GM11168 (cell line): ENCODE measurements around the gene MRPS33.
"Not testable (repeated sequence)": the region's sequence is repeated elsewhere in the genome, so short reads cannot be mapped to it uniquely, and the experiment has no call there.

Source experiments
- in situ Hi-C: fragments of 300-500 bp; cut with MboI; formaldehyde crosslinking; loops from one replicate; pipeline ENCODE4 v1.12.0; 2022; ENCODE audit warnings: low sequenced_read_pairs; ENCODE audit not compliant: unreplicated experiment

Gene MRPS33

GRCh38 chr7:141014524-141015395 is at the start of gene MRPS33:
Gene MRPS33 (minus strand): TSS chr7:141014952. CDS start chr7:141010633, 4,319 bp downstream.
- in situ Hi-C loops = no loop called here

GRCh38 chr7:141057788-141058187 is 43.0 kb upstream of the MRPS33 start:
- in situ Hi-C loops = no loop called here

- in situ Hi-C loops = no loop called here
Measured at GRCh38 chr7:141055146-141055545, 40.4 kb upstream of the MRPS33 start.

GRCh38 chr7:141053626-141054025 is 38.9 kb upstream of the MRPS33 start:
- in situ Hi-C loops = no loop called here

- in situ Hi-C loops = no loop called here
Measured at GRCh38 chr7:141045842-141046620, 31.3 kb upstream of the MRPS33 start.

- in situ Hi-C loops = no loop called here
Measured at GRCh38 chr7:141045126-141045841, 30.5 kb upstream of the MRPS33 start.

- in situ Hi-C loops = no loop called here
Measured at GRCh38 chr7:141043616-141044015, 28.9 kb upstream of the MRPS33 start.

- in situ Hi-C loops = no loop called here
Measured at GRCh38 chr7:141042222-141043193, 27.8 kb upstream of the MRPS33 start.

- in situ Hi-C loops = no loop called here
Measured at GRCh38 chr7:141039376-141039775, 24.6 kb upstream of the MRPS33 start.

GRCh38 chr7:141038100-141038499 is 23.3 kb upstream of the MRPS33 start:
- in situ Hi-C loops = not testable (repeated sequence)

- in situ Hi-C loops = not testable (repeated sequence)
Measured at GRCh38 chr7:141032539-141033323, 18.0 kb upstream of the MRPS33 start.

GRCh38 chr7:141028767-141029166 is 14.0 kb upstream of the MRPS33 start:
- in situ Hi-C loops = no loop called here

GRCh38 chr7:141027043-141027442 is 12.3 kb upstream of the MRPS33 start:
- in situ Hi-C loops = no loop called here

- in situ Hi-C loops = no loop called here
Measured at GRCh38 chr7:141024668-141025067, 9.9 kb upstream of the MRPS33 start.

GRCh38 chr7:141023295-141023694 is 8.5 kb upstream of the MRPS33 start:
- in situ Hi-C loops = no loop called here

GRCh38 chr7:141017555-141017954 is 2.8 kb upstream of the MRPS33 start:
- in situ Hi-C loops = no loop called here

- in situ Hi-C loops = no loop called here
Measured at GRCh38 chr7:141016349-141016748, 1.6 kb upstream of the MRPS33 start.

- in situ Hi-C loops = no loop called here
Measured at GRCh38 chr7:141014125-141014523, 628 bp downstream of the MRPS33 start.

- in situ Hi-C loops = no loop called here
Measured at GRCh38 chr7:141013345-141013715, 1.4 kb downstream of the MRPS33 start.
